NK-92 (cell line): ENCODE measurements around the gene DCAF11.
"Not testable (repeated sequence)": the region's sequence is repeated elsewhere in the genome, so short reads cannot be mapped to it uniquely, and the experiment has no call there.

Source experiments
- DNase-seq: peaks from one replicate; lab custom pipeline; 2025; ENCODE audit not compliant: unreplicated experiment; lab: John Stamatoyannopoulos, UW

The DCAF11 gene

DNA sequence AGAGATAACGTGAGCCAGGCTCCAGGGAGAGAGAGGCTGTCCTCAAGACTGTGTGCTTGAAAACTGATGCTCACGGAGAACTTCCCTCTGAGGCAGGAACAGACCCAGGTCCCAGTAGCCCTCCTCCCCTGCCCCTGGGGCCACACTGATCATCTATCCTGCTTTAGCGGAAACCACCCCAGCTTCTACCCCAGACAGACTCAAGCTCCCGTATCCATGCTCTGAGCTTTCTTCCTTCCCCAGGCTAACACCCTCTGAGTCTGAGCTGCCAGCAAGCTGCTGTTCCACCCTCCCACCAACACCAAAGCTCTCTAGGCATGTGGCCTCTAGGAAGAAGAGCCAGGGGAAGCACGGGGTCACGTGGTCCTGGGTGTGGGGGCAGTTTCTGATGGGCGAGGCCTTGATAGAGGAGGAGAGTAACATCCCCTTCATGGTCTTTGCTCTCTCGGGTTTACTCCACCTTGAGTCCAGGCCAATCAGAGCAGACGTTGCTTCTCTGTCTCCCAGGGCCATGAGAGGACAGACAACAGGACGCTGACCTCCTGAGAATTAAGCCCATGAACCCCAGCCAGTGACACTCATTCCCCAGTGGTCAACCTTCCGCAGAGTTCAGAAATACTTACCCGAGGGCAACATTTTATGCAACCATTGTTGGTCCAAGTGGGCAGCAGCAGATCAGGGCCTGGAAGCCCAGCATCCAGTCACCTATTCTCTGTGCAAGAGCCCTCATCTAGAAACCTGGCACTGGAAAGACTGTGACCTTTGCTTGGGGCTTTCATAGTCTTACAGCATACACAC, 19.1 kb upstream of the DCAF11 start:
- DNase-seq = no peak

DNA sequence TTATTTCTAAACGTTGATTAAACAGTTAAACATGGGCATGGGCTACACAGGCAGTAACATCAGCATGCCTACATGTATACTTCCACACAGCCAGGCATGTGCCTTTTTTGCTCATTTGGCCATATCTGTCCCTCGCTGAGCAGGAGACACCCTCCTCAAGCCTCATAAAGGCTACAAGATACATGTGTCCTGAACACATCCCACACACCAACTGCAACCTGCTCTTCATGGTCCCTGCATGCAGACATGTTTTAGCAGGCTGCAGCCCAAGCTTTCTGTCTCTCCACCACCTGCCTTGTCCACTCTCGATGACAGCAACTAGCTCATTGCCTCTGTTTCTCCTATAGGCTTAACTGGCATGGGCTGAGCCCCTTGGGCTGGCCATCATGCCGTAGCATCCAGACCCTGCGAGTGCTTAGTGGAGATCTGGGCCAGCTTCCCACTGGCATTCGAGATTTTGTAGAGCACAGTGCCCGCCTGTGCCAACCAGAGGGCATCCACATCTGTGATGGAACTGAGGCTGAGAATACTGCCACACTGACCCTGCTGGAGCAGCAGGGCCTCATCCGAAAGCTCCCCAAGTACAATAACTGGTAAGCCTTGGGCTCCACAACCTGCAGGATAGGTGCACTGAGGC, 17.9 kb upstream of the DCAF11 start:
- DNase-seq = no peak

DNA sequence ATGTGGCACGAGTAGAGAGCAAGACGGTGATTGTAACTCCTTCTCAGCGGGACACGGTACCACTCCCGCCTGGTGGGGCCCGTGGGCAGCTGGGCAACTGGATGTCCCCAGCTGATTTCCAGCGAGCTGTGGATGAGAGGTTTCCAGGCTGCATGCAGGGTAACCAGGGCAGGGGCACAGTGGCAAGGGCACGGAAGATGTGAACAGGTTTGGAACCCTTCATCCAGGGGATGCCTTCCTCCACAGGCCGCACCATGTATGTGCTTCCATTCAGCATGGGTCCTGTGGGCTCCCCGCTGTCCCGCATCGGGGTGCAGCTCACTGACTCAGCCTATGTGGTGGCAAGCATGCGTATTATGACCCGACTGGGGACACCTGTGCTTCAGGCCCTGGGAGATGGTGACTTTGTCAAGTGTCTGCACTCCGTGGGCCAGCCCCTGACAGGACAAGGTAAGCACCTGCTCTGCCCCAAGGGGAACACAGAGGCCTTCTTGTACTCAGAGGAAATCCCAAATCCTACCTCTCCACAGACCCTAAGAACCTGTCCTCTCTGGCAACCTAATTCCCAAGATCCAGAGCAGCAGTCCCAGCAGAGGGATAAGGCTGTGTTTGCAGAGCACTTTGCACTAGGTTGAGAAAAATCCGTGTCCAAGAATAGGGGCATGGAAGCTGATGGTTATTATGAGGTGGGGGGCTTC, 16.2 kb upstream of the DCAF11 start:
- DNase-seq = no peak

DNA sequence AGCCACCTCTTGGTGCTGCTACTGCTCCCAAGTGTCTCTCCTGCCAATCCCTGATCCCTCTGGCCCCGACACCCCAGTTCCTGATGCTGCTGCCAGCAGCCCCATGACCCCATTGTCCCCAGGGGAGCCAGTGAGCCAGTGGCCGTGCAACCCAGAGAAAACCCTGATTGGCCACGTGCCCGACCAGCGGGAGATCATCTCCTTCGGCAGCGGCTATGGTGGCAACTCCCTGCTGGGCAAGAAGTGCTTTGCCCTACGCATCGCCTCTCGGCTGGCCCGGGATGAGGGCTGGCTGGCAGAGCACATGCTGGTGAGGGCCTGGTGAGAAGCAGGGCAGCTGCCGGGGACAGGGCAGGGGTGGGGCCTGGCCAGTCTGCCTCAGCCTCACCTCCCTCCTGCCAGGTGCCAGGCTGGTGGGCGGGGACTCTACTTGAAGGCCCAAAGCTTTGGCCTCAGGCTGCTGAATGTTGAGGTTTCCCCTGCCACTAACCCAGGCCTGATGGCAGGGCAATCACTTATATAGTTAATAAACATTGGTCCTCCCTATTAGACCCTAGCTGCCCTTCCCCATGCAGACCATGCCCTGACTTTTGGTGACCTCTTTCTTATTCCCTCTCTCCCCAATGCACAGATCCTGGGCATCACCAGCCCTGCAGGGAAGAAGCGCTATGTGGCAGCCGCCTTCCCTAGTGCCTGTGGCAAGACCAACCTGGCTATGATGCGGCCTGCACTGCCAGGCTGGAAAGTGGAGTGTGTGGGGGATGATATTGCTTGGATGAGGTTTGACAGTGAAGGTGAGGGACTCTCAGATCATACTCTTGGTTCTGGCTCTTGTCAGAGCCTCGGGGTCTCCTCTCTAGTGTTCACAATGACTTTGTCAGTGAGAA, 15.4 kb upstream of the DCAF11 start:
- DNase-seq = no peak

GRCh38 chr14:24100197-24100981, 14.2 kb upstream of the DCAF11 start:
- DNase-seq = no peak

DNA sequence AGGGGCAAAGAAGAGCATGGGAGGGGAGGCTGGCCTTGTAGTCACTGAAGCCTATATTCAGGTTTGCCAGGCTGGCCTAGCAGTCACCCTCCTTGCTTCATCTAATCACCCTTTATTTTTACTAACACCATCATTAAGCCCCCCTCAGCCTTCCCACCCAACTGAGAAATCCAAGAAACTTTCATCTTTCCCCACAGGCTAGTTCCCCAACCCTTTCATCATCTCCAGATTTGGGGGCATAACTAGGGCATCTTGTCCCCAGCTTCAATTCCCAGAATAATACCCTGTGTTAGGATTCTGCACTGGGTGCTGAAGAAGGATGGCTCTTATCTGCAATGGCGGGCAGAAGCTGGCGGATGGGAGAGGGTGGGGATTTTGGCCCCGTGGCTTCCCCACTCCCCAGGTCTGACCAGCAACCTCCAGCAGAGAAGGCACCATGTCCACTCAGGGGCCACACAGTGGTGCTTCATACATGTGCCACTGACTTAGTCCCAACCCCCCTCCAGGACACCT, 13.5 kb upstream of the DCAF11 start:
- no peak for DNase-seq

GRCh38 chr14:24102357-24103048, 12.1 kb upstream of the DCAF11 start:
- DNase-seq = no peak

- no peak for DNase-seq
Measured at GRCh38 chr14:24103451-24103850, 11.1 kb upstream of the DCAF11 start.

DNA sequence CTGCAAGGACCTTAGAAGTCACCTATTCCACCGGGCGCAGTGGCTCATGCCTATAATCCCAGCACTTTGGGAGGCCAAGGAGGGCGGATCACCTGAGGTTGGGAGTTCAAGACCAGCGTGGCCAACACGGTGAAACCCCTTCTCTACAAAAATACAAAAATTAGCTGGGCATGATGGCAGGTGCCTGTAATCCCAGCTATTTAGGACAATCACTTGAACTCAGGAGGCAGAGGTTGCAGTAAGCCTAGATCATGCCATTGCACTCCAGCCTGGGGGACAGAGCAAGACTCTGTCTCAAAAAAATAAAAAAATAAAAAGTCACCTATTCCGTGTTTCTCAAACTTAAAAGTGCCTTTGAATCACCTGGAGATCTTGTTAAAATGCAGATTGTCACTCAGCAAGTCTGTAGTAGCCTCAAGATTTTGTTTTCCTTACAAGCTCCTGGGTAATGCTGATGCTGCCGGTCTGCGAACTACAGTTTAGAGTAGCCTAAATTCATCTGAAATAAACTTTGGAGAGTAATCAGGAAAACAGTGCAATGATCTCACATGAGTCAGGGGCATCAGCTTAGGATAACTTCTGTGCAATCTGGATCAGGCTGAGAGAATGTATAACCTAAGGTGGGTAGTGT, 8.9 kb upstream of the DCAF11 start:
- DNase-seq = not testable (repeated sequence)

- no peak for DNase-seq
Measured at GRCh38 chr14:24106672-24107271, 7.8 kb upstream of the DCAF11 start.

DNA sequence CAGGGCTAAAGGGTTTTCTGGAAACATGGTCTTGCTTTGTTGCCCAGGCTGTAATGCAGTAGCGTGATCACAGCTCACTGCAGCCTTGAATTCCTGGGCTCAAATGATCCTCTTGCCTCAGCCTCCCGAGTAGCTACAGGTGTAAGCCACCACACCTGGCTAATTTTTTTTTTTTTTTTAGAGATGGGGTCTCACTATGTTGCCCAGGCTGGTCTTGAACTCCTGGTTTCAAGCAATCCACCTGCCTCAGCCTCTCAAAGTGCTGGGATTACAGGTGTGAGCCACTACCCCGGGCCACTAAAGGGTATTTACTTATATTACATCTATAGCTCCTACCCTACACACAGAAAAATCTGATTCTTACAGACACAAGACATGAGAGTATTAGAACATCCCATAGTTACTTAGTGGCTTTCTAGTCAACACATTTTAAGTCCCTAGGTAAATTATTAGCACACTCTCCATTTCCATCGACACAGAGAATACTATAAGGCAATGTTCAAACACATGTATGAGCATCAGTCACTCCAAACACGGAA, 6.2 kb upstream of the DCAF11 start:
- DNase-seq = no peak

- no peak for DNase-seq
Measured at GRCh38 chr14:24110060-24110459, 4.5 kb upstream of the DCAF11 start.

DNA sequence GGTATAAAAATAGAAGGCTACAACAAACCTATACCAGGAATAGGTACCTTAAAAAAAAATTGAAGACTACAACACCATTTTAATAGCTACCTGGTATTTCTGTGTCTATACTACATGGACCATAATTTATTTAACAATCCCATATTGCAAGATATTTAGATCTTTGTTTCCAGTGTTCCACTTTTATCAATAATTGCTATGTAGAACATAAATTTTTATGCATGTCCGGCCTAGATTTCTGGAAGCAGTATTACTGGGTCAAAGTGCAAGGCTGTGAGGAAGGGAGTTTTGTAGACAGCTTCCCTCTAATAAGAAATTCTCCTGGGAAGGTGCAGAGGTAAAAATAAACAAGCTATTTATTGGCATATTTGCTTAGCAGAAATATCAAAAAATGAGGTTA, 4.1 kb upstream of the DCAF11 start:
- DNase-seq = no peak

- DNase-seq = no peak
Measured at GRCh38 chr14:24113379-24113800, 1.2 kb upstream of the DCAF11 start.

DNA sequence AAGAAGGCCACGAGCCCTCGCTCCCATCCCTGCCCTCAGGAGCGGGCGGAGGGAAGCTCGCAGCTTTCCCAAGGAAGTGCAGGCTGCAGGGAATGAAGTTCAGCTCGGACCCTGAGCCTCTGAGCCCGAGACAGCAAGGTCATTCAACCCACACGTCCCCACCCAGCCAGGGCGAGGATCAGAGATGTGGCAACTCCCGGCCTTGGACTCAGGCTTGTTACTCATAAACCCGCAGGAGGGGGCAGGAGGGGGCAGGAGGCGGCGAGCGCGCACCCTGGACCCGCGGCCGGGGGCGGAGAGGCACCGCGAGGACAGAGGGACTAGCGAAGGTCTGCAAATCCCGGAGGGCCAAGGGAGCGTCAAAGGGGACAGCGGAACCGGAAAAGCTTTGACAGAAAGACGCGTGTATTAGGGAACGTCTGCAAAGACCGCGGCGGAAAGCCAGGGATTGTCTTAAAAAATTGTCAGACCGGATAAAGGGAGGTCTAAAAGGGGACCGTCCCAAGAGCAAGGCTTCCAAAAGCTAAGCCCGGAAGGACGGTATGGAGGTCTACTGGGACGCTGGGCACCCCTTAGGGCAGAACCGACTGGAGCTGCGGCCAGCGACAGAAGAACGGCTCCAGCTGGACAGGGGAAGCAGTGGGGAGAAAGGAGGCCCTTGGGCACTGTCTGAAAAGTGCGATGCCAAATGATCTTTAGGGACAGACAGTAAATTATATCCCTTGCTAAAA, 611 bp upstream of the DCAF11 start:
- no peak for DNase-seq

- no peak for DNase-seq
Measured at GRCh38 chr14:24115422-24116127, 998 bp downstream of the DCAF11 start.
